Measurements from ENCODE around the gene NLRP10. TPM values are rescaled to one million over a fixed set of nuclear protein-coding genes. Genes with fewer than 3 reads are reported as not detected.
"Not testable (repeated sequence)": the region's sequence is repeated elsewhere in the genome, so short reads cannot be mapped to it uniquely, and the experiment has no call there.

The NLRP10 gene
- total RNA-seq, 1 experiment from 2014 or later = 1.3 TPM

DNA sequence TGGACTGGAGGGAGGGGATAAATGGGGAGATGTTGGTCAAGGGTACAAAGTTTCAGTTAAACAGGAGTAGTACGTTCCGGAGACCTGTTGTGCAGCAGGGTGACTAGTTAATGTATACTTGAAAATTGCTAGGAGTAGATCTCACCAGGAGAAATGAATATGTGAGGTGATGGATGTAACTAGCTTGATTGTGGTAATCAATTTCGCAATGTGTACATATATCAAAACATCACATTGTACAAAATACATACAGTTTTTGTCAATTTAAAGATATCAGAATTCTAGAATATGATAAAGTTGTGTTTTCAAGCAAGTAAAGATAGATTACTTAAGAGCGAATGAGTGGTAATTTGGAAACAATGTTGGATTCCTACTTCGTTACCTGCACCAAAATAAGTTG is 35.1 kb upstream of the NLRP10 start:
- Mint-ChIP-seq H3K27me3 (ENCODE audit: insufficient read depth, unreplicated experiment) (no peaks in the 10 kb centered on the region), H3K4me1 (ENCODE audit: insufficient read depth, unreplicated experiment) (no peaks in the 10 kb centered on the region), H3K36me3 (ENCODE audit: insufficient read depth, unreplicated experiment) (peaks cover 46% of the 10 kb centered on the region), H3K4me3 (ENCODE audit: unreplicated experiment) (no peak overlapping the region), H3K27ac (ENCODE audit: low read depth, unreplicated experiment) (no peak overlapping the region), H3K9me3 (ENCODE audit: unreplicated experiment) (no peaks in the 10 kb centered on the region)
- no TSS peak for BruUV-seq (replicated peaks)
- intact Hi-C loops (cut with micrococcal nuclease) = loop anchor here (10.0 kb wide), 1 partner anchor 564 kb away; no protein-coding TSS in a partner anchor
- no peak for DNase-seq (ENCODE audit: unreplicated experiment)
- CTCF ChIA-PET = interaction anchor here (16.2 kb wide), 1 partner anchor 93 kb away, joined by 675 read pairs; no protein-coding TSS in a partner anchor
- POLR2A ChIA-PET = no interaction called here
- TF ChIP-seq, protein P1, sequence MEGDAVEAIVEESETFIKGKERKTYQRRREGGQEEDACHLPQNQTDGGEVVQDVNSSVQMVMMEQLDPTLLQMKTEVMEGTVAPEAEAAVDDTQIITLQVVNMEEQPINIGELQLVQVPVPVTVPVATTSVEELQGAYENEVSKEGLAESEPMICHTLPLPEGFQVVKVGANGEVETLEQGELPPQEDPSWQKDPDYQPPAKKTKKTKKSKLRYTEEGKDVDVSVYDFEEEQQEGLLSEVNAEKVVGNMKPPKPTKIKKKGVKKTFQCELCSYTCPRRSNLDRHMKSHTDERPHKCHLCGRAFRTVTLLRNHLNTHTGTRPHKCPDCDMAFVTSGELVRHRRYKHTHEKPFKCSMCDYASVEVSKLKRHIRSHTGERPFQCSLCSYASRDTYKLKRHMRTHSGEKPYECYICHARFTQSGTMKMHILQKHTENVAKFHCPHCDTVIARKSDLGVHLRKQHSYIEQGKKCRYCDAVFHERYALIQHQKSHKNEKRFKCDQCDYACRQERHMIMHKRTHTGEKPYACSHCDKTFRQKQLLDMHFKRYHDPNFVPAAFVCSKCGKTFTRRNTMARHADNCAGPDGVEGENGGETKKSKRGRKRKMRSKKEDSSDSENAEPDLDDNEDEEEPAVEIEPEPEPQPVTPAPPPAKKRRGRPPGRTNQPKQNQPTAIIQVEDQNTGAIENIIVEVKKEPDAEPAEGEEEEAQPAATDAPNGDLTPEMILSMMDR (IDR thresholded peaks at IDR 0.05; ENCODE audit: unreplicated experiment) = no peak

DNA sequence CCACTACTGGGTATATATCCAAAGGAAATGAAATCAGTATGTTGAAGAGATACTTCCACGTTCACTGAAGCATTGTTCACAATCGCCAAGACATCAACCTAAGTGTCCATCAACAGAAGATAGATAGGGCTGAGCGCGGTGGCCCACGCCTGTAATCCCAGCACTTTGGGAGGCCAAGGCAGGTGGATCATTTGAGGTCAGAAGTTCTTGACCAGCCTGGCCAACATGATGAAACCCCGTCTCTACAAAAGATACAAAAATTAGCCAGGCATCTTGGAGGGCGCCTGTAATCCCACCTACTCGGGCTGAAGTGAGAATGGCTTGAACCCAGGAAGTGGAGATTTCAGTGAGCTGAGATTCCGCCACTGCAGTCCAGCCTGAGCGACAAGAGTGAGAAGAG is 34.5 kb upstream of the NLRP10 start:
- DNase-seq (ENCODE audit: unreplicated experiment) = no peak
- Mint-ChIP-seq H3K27me3 (ENCODE audit: insufficient read depth, unreplicated experiment) (no peaks in the 10 kb centered on the region), H3K9me3 (ENCODE audit: unreplicated experiment) (no peaks in the 10 kb centered on the region), H3K36me3 (ENCODE audit: insufficient read depth, unreplicated experiment) (peaks cover 52% of the 10 kb centered on the region), H3K4me1 (ENCODE audit: insufficient read depth, unreplicated experiment) (no peaks in the 10 kb centered on the region), H3K27ac (ENCODE audit: low read depth, unreplicated experiment) (no peak overlapping the region), H3K4me3 (ENCODE audit: unreplicated experiment) (no peak overlapping the region)
- POLR2A ChIA-PET = no interaction called here
- CTCF ChIA-PET = interaction anchor here (16.2 kb wide), 1 partner anchor 94 kb away, joined by 675 read pairs; no protein-coding TSS in a partner anchor
- TF ChIP-seq, protein P1 (IDR thresholded peaks at IDR 0.05; ENCODE audit: unreplicated experiment) = no peak
- intact Hi-C loops (cut with micrococcal nuclease) = loop anchor here (10.0 kb wide), 1 partner anchor 565 kb away; no protein-coding TSS in a partner anchor
- BruUV-seq (replicated peaks) = no TSS peak

DNA sequence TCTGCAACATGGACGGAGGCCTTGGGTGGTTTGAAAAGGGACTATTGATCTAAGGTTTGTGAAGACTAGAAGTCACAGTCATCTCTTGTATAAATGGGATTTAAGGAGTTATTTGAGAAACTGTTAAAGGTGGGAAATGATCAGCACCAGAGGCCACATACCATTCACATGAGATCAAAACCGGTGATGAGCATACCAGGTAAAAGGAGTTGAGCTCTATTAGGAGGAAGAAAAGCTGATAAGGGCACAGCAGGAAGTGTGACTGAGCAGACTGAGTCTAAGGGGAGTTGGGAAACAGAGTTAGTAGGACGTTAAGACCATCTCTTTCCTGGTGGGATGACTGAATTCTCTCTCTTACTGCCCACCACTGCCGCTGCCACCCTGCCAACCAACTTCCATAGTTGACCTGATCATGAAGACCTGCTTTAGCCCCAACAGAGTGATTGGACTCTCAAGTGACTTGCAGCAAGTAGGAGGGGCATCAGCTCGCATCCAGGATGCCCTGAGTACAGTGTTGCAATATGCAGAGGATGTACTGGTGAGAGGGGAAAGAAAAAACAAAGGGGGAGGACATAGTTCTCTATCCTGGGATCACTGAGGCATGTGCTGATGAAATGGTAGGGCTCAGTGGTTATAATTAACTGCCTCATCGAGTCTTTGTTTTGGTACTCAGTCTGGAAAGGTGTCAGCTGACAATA is 29.5 kb upstream of the NLRP10 start:
- TF ChIP-seq, protein P1 (IDR thresholded peaks at IDR 0.05; ENCODE audit: unreplicated experiment) = no peak

DNA sequence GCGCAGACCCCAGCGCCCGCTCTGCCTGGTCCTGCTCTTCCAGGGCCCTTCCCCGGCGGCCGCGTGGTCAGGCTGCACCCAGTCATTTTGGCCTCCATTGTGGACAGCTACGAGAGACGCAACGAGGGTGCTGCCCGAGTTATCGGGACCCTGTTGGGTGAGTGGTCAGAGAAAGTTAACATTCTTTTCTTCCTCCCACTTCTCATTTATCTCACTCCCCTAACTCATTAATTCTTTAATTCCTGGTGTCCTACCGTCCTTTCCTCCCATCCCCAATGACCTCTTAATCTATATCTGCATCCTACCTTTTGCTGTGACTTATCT is 22.3 kb upstream of the NLRP10 start:
- H3K9me3 Mint-ChIP-seq (ENCODE audit: unreplicated experiment); DNase-seq (ENCODE audit: unreplicated experiment); BruUV-seq (replicated peaks); H3K27me3 Mint-ChIP-seq (ENCODE audit: insufficient read depth, unreplicated experiment): not testable (repeated sequence)
- peak overlapping the region; percentile 92 for H3K4me3 Mint-ChIP-seq (ENCODE audit: unreplicated experiment)
- peaks cover 24% of the 10 kb centered on the region for H3K4me1 Mint-ChIP-seq (ENCODE audit: insufficient read depth, unreplicated experiment)
- H3K27ac Mint-ChIP-seq (ENCODE audit: low read depth, unreplicated experiment) = peak overlapping the region; percentile 82
- POLR2A ChIA-PET = interaction anchor here (0.6 to 2.3 kb wide), 9 partner anchors 9 to 897 kb away, joined by 3 to 36 read pairs (median 3); no protein-coding TSS in a partner anchor
- intact Hi-C loops (cut with micrococcal nuclease) = loop anchor here (1.0 to 5.0 kb wide), 5 partner anchors 82 to 890 kb away; no protein-coding TSS in a partner anchor
- CTCF ChIA-PET = interaction anchor here (0.5 to 6.1 kb wide), 50 partner anchors 8 to 976 kb away, joined by 3 to 260 read pairs (median 4); no protein-coding TSS in a partner anchor
- H3K36me3 Mint-ChIP-seq (ENCODE audit: insufficient read depth, unreplicated experiment) = peaks cover 28% of the 10 kb centered on the region

More for the DNA sequence above, 29.5 kb upstream of the NLRP10 start:
- POLR2A ChIA-PET = no interaction called here
- BruUV-seq (replicated peaks) = no TSS peak
- DNase-seq (ENCODE audit: unreplicated experiment) = no peak
- no peak overlapping the region for H3K27ac Mint-ChIP-seq (ENCODE audit: low read depth, unreplicated experiment)
- peaks cover 6% of the 10 kb centered on the region for H3K4me1 Mint-ChIP-seq (ENCODE audit: insufficient read depth, unreplicated experiment)
- peaks cover 84% of the 10 kb centered on the region for H3K36me3 Mint-ChIP-seq (ENCODE audit: insufficient read depth, unreplicated experiment)
- H3K27me3 Mint-ChIP-seq (ENCODE audit: insufficient read depth, unreplicated experiment) = no peaks in the 10 kb centered on the region
- CTCF ChIA-PET = interaction anchor here (0.7 to 3.0 kb wide), 7 partner anchors 8 to 105 kb away, joined by 3 to 13 read pairs (median 6); partner anchors contain the start of gene EIF3F
- intact Hi-C loops (cut with micrococcal nuclease) = no loop called here
- H3K4me3 Mint-ChIP-seq (ENCODE audit: unreplicated experiment) = no peak overlapping the region
- H3K9me3 Mint-ChIP-seq (ENCODE audit: unreplicated experiment) = no peaks in the 10 kb centered on the region
